Heart left ventricle (tissue), 13 donors: ENCODE data around the gene DACT1.

ENCODE experiments used
- CTCF ChIP-seq, 12 donors: fragments of 200-600 bp; sonication (generic) in 4 of 12; IDR thresholded peaks; one replicate each; pipeline versions ENCODE4 v1.5.0 to v1.8.0; 2018 to 2022; ENCODE audit warnings: antibody characterized with exemption in 12 of 12, mild to moderate bottlenecking in 5 of 12
- POLR2A ChIP-seq, 2 donors: fragments of 450-650 bp; IDR thresholded peaks; one replicate each; pipeline ENCODE4 v1.6.1; 2017; ENCODE audit warnings: antibody characterized with exemption in 2 of 2, mild to moderate bottlenecking in 2 of 2, moderate library complexity in 2 of 2
- donor health status: ischemic (EF 13 %, LVEDD 7.1; RV severe dilation, severe dysfunction).
- donor health status: DM: no; HTN: yes; CAD: no.
- donor health status: DM: no; HTN: no; CAD: no.
- donor health status: ischemic (EF 25% LVEDD 6.9; RV normal size, moderate dysfunction).
- donor health status: ischemic (EF 25% LVEDD 5.7; RV mildly dilated, moderate dysfunction).
- donor health status: ischemic (EF 35%, LVEDD 5.7; RV mildly dilated, moderate dysfunction).
- donor health status: nonischemic (EF 11% LVEDD 7.7; RV severe dilation, severe dysfunction).
- donor health status: DM: yes; HTN: yes; CAD: no.
- donor health status: PGD.
- donor health status: ischemic (EF 29% LVEDD 5.4; RV normal size, mild dysfunction).
- donor health status: nonischemic (EF 23%, LVEDD 6.1; RV moderate dilation, normal function).

DNA sequence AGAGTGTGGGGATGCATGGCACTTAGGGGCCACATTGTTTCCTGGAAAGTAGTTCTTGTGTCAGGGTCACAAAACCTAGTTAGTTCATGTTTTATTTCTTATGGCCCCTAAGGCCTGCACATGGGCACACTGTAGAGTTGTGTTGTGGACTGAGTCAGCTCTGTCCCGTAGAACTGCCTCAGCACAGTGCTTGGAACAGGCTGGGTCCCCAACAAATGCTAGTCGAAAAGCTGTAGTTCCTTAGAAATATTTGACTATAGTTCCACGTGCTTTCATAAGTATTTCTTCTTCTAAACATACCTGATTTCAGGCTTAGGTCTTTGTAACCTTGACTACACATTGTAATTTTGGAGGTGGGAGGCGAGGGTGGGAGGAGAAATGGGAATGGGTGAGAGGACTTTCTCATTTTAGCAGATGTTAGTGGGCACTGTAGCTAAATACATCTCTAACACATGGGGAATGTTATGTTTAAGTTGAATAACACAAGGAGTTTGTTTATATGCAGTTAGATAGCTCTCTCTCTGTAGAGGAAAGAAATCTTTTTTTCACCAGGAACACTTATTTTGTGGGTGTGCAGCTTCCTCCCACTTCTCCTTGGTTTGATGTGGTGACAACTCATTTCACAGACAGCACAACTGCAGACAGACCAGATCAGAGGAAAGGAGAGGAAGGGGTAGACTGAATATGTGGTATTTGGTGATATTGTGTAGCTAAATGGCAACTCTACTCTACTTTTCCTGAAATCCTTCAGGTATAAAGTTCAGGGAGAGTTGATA lies 39.5 kb upstream of the DACT1 start:
- TF ChIP-seq CTCF (IDR thresholded peaks at IDR 0.05) (no peak), POLR2A (IDR thresholded peaks at IDR 0.05) (no peak)
